ENCODE results near the gene RAD51B. TPM values are rescaled to one million over a fixed set of nuclear protein-coding genes. Genes with fewer than 3 reads are reported as not detected.

Gene RAD51B
- total and polyA plus RNA-seq, 9 of the 15 experiments (the other 6 are each of a cell fraction or from before 2014, with no cell fraction given): 8.5 to 17.3 (median 11.3) TPM

DNA sequence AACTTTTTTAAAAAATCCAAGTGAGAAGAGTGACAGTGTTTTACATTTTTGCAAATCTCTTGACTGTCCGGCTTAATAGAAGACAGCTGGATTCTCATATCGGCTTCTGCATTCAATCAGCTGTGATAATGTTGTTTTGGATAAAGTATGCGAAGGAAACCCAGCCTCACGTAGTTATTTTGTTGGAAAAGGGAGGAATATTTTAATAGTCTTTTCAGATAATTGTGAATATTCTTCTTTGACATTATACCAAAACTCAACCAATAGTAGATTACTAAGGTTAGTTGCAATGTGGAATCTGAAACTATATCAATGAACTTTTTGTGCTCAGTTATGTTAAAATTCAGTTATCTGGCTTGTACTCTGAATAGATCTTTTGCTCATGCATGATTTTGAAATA is 696.8 kb downstream of the RAD51B start (continued):
- no peak for TF ChIP-seq REST (IDR thresholded peaks at IDR 0.05; ENCODE audit: borderline replicate concordance)
- no peak for TF ChIP-seq REST (CRISPR knock-in tag; IDR thresholded peaks at IDR 0.05; ENCODE audit: low read depth)

DNA sequence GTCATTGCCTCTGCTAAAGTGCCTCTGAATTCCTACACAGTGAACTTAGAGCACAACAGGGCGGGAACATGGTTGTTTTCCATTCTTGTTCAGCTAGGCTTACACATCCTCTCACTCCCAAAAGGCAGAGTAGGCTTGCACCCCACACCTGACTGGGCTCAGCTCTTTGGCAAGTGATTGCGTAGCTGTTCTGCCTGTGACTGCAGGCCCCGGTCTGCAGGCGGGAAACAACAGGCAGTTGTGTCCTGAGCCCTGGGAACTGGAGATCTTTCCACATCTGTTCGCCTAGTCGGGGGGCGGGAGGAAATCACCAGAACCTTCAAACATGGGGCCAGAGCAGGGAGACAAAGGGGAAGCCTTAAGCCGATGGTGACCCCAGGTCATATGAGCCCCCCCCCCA is 698.6 kb downstream of the RAD51B start:
- BruUV-seq (replicated peaks): no TSS peak
- ATAC-seq (no peak), FAIRE-seq (no peak), DNase-seq (ENCODE audit: extremely low read depth in 1 of 4, low spot score in 3 of 4) (no peak)
- H3K4me3 ChIP-seq: no peak overlapping the region
- no peak overlapping the region for H3K4me2 ChIP-seq (ENCODE audit: insufficient read depth, low read length)
- H3K27me3 ChIP-seq (ENCODE audit: control insufficient read depth in 2 of 2, insufficient read depth in 2 of 2, low read length in 2 of 2): no peaks in the 10 kb centered on the region
- in situ Hi-C loops (cut with MboI) (no loop called here), intact Hi-C loops (cut with micrococcal nuclease) (no loop called here)
- ChIA-PET CTCF (ENCODE audit: low intra/inter-chr PET ratio) (no interaction called here), POLR2A (interaction anchor here (0.9 to 1.2 kb wide), 2 partner anchors 35 to 260 kb away, joined by 3 read pairs; no protein-coding TSS in a partner anchor)
- H3K9ac ChIP-seq (ENCODE audit: insufficient read depth in 1 of 2, low read depth in 2 of 2, low read length in 2 of 2): no peak overlapping the region
- H3K4me1 ChIP-seq (replicated peaks in 1 of 2; ENCODE audit: control insufficient read depth in 2 of 2, insufficient read depth in 2 of 2, low read length in 2 of 2): no peaks in the 10 kb centered on the region; a peak in 1 of 5 replicates
- no peak overlapping the region for H2AFZ ChIP-seq (ENCODE audit: low read depth, low read length)
- H3K27ac ChIP-seq (ENCODE audit: extremely low read depth, low read depth, low read length): no peak overlapping the region
- no peaks in the 10 kb centered on the region for H3K9me3 ChIP-seq (replicated peaks; ENCODE audit: control insufficient read depth, insufficient read depth, low read depth, low read length)
- 73% methylated on average over 4 of the region's 8 CpGs for WGBS (ENCODE audit: insufficient coverage, low coverage, missing lambda C conversion rate)
- no peaks in the 10 kb centered on the region for H3K79me2 ChIP-seq (ENCODE audit: control insufficient read depth, insufficient read depth, low read length)
- no peaks in the 10 kb centered on the region for H3K36me3 ChIP-seq (ENCODE audit: control insufficient read depth, insufficient read depth, low read length)
- H4K20me1 ChIP-seq (replicated peaks; ENCODE audit: control insufficient read depth, insufficient read depth, low read length): no peaks in the 10 kb centered on the region
- H3K9me1 ChIP-seq (ENCODE audit: control insufficient read depth, insufficient read depth, low read length): no peaks in the 10 kb centered on the region
- TF ChIP-seq, protein P1, sequence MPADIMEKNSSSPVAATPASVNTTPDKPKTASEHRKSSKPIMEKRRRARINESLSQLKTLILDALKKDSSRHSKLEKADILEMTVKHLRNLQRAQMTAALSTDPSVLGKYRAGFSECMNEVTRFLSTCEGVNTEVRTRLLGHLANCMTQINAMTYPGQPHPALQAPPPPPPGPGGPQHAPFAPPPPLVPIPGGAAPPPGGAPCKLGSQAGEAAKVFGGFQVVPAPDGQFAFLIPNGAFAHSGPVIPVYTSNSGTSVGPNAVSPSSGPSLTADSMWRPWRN (IDR thresholded peaks at IDR 0.05; ENCODE audit: low read depth): no peak
- TF ChIP-seq, protein P2, sequence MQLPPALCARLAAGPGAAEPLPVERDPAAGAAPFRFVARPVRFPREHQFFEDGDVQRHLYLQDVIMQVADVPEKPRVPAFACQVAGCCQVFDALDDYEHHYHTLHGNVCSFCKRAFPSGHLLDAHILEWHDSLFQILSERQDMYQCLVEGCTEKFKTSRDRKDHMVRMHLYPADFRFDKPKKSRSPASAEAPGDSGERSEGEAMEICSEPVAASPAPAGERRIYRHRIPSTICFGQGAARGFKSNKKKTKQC (CRISPR knock-in tag; IDR thresholded peaks at IDR 0.05): no peak
- TF ChIP-seq CBFB (CRISPR knock-in tag; IDR thresholded peaks at IDR 0.05) (no peak), GABPB2 (CRISPR knock-in tag; conservative IDR thresholded peaks at IDR 0.05) (no peak), E2F5 (CRISPR knock-in tag; IDR thresholded peaks at IDR 0.05) (no peak), STAT5B (CRISPR knock-in tag; IDR thresholded peaks at IDR 0.05) (no peak), ZNF445 (CRISPR knock-in tag; IDR thresholded peaks at IDR 0.05; ENCODE audit: low read depth) (no peak)
- TF ChIP-seq, protein P3, sequence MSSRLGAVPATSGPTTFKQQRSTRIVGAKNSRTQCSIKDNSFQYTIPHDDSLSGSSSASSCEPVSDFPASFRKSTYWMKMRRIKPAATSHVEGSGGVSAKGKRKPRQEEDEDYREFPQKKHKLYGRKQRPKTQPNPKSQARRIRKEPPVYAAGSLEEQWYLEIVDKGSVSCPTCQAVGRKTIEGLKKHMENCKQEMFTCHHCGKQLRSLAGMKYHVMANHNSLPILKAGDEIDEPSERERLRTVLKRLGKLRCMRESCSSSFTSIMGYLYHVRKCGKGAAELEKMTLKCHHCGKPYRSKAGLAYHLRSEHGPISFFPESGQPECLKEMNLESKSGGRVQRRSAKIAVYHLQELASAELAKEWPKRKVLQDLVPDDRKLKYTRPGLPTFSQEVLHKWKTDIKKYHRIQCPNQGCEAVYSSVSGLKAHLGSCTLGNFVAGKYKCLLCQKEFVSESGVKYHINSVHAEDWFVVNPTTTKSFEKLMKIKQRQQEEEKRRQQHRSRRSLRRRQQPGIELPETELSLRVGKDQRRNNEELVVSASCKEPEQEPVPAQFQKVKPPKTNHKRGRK (tag; IDR thresholded peaks at IDR 0.05): no peak

Measured in K562 (cell line).